IMR-90 (cell line): Measurements from ENCODE around the gene YBX2. TPM values are rescaled to one million over a fixed set of nuclear protein-coding genes. Genes with fewer than 3 reads are reported as not detected.

Source experiments
- ATAC-seq: fragments of 200-7000 bp; cut with Tn5 transposase; 2 replicates; pipeline ENCODE4 v1.9.1; 2020; ENCODE audit warnings: low read depth, mild to moderate bottlenecking, moderate library complexity
- BruUV-seq: library from RNA; stranded (reverse); fragments of 400-500 nt; replicated peaks from 2 replicates; lab custom pipeline; 2021; lab: Mats Ljungman, UMichigan
- CTCF ChIA-PET: fragments of 300-600 bp; formaldehyde crosslinking; extraction: SDS; loops from one replicate; lab custom pipeline; 2021; ENCODE audit warnings: antibody characterized with exemption; lab: Yijun Ruan, JAX
- POLR2A ChIA-PET: fragments of 300-600 bp; sonication (Branson Sonifier 250); formaldehyde crosslinking; loops from one replicate; lab custom pipeline; 2022; ENCODE audit warnings: antibody characterized with exemption; ENCODE audit not compliant: unreplicated experiment; lab: Charles Lee
- DNase-seq: peaks from one replicate; pipeline ENCODE4 v3.0.0; 2013
- H2AFZ ChIP-seq: replicated peaks from 2 replicates; pipeline ENCODE3; 2013; ENCODE audit warnings: low read length, mild to moderate bottlenecking; ENCODE audit not compliant: poor library complexity
- H2AK5ac ChIP-seq: 2 replicates; pipeline ENCODE4 v1.6.1; 2013; ENCODE audit warnings: low read depth, low read length, inconsistent platforms
- H2AK9ac ChIP-seq: replicated peaks from 2 replicates; pipeline ENCODE3; 2013; ENCODE audit warnings: mild to moderate bottlenecking, low read depth, low read length, moderate library complexity; ENCODE audit not compliant: poor library complexity
- H2BK120ac ChIP-seq: 2 replicates; pipeline ENCODE4 v1.6.1; 2013; ENCODE audit warnings: low read depth, low read length, inconsistent platforms
- H2BK15ac ChIP-seq: 3 replicates; pipeline ENCODE4 v1.6.1; 2013; ENCODE audit warnings: low read depth, low read length, inconsistent platforms
- H2BK20ac ChIP-seq: 2 replicates; pipeline ENCODE4 v1.6.1; 2013; ENCODE audit warnings: low read depth, mild to moderate bottlenecking, inconsistent platforms, low read length, moderate library complexity
- H2BK5ac ChIP-seq: 2 replicates; pipeline ENCODE4 v1.6.1; 2013; ENCODE audit warnings: mild to moderate bottlenecking, low read depth, low read length, inconsistent platforms; ENCODE audit not compliant: poor library complexity, severe bottlenecking
- H3K14ac ChIP-seq: replicated peaks from 2 replicates; pipeline ENCODE4 v1.6.1; 2013; ENCODE audit warnings: low read depth, low read length, inconsistent platforms
- H3K18ac ChIP-seq: 2 replicates; pipeline ENCODE4 v1.6.1; 2013; ENCODE audit warnings: low read depth, low read length, control low read depth
- H3K23ac ChIP-seq: 2 replicates; pipeline ENCODE4 v1.6.1; 2013; ENCODE audit warnings: low read depth, low read length, inconsistent platforms
- H3K27ac ChIP-seq: 2 replicates; pipeline ENCODE4 v1.5.1; 2013; ENCODE audit warnings: mild to moderate bottlenecking, control low read depth, low read length; ENCODE audit not compliant: insufficient read depth
- H3K27me3 ChIP-seq: 2 replicates; pipeline ENCODE4 v1.6.1; 2013; ENCODE audit warnings: low read length; ENCODE audit not compliant: control insufficient read depth, insufficient read depth
- H3K36me3 ChIP-seq: 2 replicates; pipeline ENCODE4 v1.6.1; 2013; ENCODE audit warnings: low read length, mixed read lengths; ENCODE audit not compliant: control insufficient read depth, insufficient read depth
- H3K4ac ChIP-seq: 2 replicates; pipeline ENCODE4 v1.6.1; 2013; ENCODE audit warnings: low read depth, low read length, inconsistent platforms
- H3K4me1 ChIP-seq: 2 replicates; pipeline ENCODE4 v1.6.1; 2013; ENCODE audit warnings: low read length, mixed read lengths; ENCODE audit not compliant: control insufficient read depth, insufficient read depth
- H3K4me2 ChIP-seq: 2 replicates; pipeline ENCODE4 v1.6.1; 2013; ENCODE audit warnings: low read depth, mild to moderate bottlenecking, control low read depth, low read length, moderate library complexity
- H3K4me3 ChIP-seq: 2 replicates; pipeline ENCODE4 v1.5.1; 2013; ENCODE audit warnings: low read depth, mild to moderate bottlenecking, control low read depth, low read length, moderate library complexity; ENCODE audit not compliant: insufficient read depth
- H3K56ac ChIP-seq: 2 replicates; pipeline ENCODE4 v1.6.1; 2013; ENCODE audit warnings: low read length, inconsistent platforms; ENCODE audit not compliant: insufficient read depth; ENCODE audit errors: extremely low read depth
- H3K79me1 ChIP-seq, 2 experiments: 2 replicates each; pipeline ENCODE4 v1.6.1; 2013; ENCODE audit warnings: low read length in 2 of 2, inconsistent platforms in 1 of 2, low read depth in 1 of 2
- H3K9ac ChIP-seq: 2 replicates; pipeline ENCODE4 v1.6.1; 2013; ENCODE audit warnings: low read depth, low read length, control low read depth
- H3K9me1 ChIP-seq: 2 replicates; pipeline ENCODE4 v1.6.1; 2013; ENCODE audit warnings: low read length, inconsistent platforms; ENCODE audit not compliant: insufficient read depth
- H3K9me3 ChIP-seq: 2 replicates; pipeline ENCODE4 v1.6.1; 2013; ENCODE audit warnings: low read length; ENCODE audit not compliant: control insufficient read depth, insufficient read depth
- H4K20me1 ChIP-seq: 2 replicates; pipeline ENCODE4 v1.6.1; 2013; ENCODE audit warnings: low read length, inconsistent platforms; ENCODE audit not compliant: insufficient read depth
- H4K5ac ChIP-seq: 2 replicates; pipeline ENCODE4 v1.6.1; 2013; ENCODE audit warnings: mild to moderate bottlenecking, low read depth, low read length, control low read depth
- H4K8ac ChIP-seq, 2 experiments: 2 replicates each; pipeline ENCODE4 v1.6.1; 2013; ENCODE audit warnings: low read depth in 2 of 2, low read length in 2 of 2, control low read depth in 1 of 2, inconsistent platforms in 1 of 2
- H4K91ac ChIP-seq: 2 replicates; pipeline ENCODE4 v1.6.1; 2013; ENCODE audit warnings: low read depth, low read length, inconsistent platforms; ENCODE audit not compliant: insufficient read depth
- CTCF ChIP-seq: conservative IDR thresholded peaks from 2 replicates; pipeline ENCODE4 v1.5.1; 2012; ENCODE audit warnings: mild to moderate bottlenecking, low read depth, low read length, improper control_type of control experiment
- POLR2A ChIP-seq: IDR thresholded peaks from 2 replicates; pipeline ENCODE4 v1.6.1; 2012; ENCODE audit warnings: mild to moderate bottlenecking, low read depth, low read length
- WGBS, 2 experiments: methylation state at CpG; one replicate each; pipeline versions ENCODE4 v1.1.5 to v1.1.7; 2013; ENCODE audit warnings: missing lambda C conversion rate in 2 of 2; ENCODE audit not compliant: insufficient read length in 1 of 2; ENCODE audit errors: extremely low coverage in 2 of 2; 5-methylcytosine and 5-hydroxymethylcytosine counted together
- dilution Hi-C: fragments of 300-500 bp; cut with HindIII; formaldehyde crosslinking; loops from one replicate; pipeline ENCODE4 v1.14.3; 2018; ENCODE audit warnings: low sequenced_read_pairs; ENCODE audit not compliant: unreplicated experiment
- in situ Hi-C: fragments of 300-500 bp; cut with MboI; formaldehyde crosslinking; loops from 3 replicates; pipeline ENCODE4 v1.14.3; 2019; ENCODE audit warnings: low sequenced_read_pairs, inconsistent platforms, mixed read lengths
- intact Hi-C: fragments of 100-400 bp; cut with micrococcal nuclease; formaldehyde crosslinking; loops from 2 replicates; pipeline ENCODE4 v1.10.0; 2022
- polyA plus RNA-seq, 3 experiments: library from polyadenylated mRNA; depleted of rRNA; stranded (reverse); fragments of >200 nt; gene quantifications; 2 replicates each; pipeline ENCODE4 v1.2.3, GENCODE V29; 2012; ENCODE audit warnings: low replicate concordance in 1 of 3
- total RNA-seq: library from RNA; depleted of rRNA; stranded (reverse); fragments of >200 nt; gene quantifications from 2 replicates; pipeline ENCODE4 v1.2.3, GENCODE V29; 2012

Gene YBX2
- total and polyA plus RNA-seq, 2 of the 4 experiments (the other 2 are of a cell fraction) = 0.17 TPM; not detected in 1

- dilution Hi-C loops (no loop called here), intact Hi-C loops (no loop called here), in situ Hi-C loops (no loop called here)
- Histone ChIP-seq H3K27ac (no peak within 1 kb of the TSS), H4K20me1 (no peaks in the 10 kb centered on the region), H3K56ac (no peak within 1 kb of the TSS; the same call in 1 of the 2 replicates), H3K9me1 (peaks cover 10% of the 10 kb centered on the region), H3K79me1 (no peaks in the 10 kb centered on the region), H2BK20ac (peak within 1 kb of the TSS; percentile 2), H4K91ac (peak within 1 kb of the TSS; percentile 79), H2BK120ac (peak within 1 kb of the TSS; percentile 88), H3K14ac (peak within 1 kb of the TSS; percentile 96), H3K4ac (peak within 1 kb of the TSS; percentile 77), H3K9me3 (no peaks in the 10 kb centered on the region), H3K18ac (0 out of 2 replicates have a peak within 1 kb of the TSS, but pooled peaks have one; percentile 9), H3K23ac (peak within 1 kb of the TSS; percentile 91; the same call in 1 of the 2 replicates), H4K8ac (peak within 1 kb of the TSS; percentile 78 to 98; a peak in 3 of 4 replicates), H3K36me3 (peaks cover 17% of the 10 kb centered on the region), H2AFZ (peak within 1 kb of the TSS; percentile 90), H3K27me3 (peaks cover 13% of the 10 kb centered on the region; the same call in 1 of the 2 replicates), H3K9ac (no peak within 1 kb of the TSS), H4K5ac (peak within 1 kb of the TSS; percentile 86), H3K4me3 (peak within 1 kb of the TSS; percentile 37; the same call in 1 of the 2 replicates), H3K4me1 (peaks cover 11% of the 10 kb centered on the region), H2AK9ac (peak within 1 kb of the TSS; percentile 86), H2BK15ac (peak within 1 kb of the TSS; percentile 89; the same call in 2 of the 3 replicates), H2AK5ac (peak within 1 kb of the TSS; percentile 81), H2BK5ac (no peak within 1 kb of the TSS), H3K4me2 (peak within 1 kb of the TSS; percentile 82)
- TF ChIP-seq CTCF (no peak), POLR2A (no peak)
- POLR2A ChIA-PET = no interaction called here
- ATAC-seq (no peak), DNase-seq (no peak)
- no TSS peak for BruUV-seq
- CTCF ChIA-PET = no interaction called here
- 24% methylated on average over 37 of the region's 64 CpGs; no CpG with 5 or more reads in 1 of the 2 experiments for WGBS, 2 experiments
Observed at GRCh38 chr17:7262192-7262934, 32.1 kb downstream of the YBX2 start, which contains the start of gene CLDN7. Gene CLDN7 (minus strand): TSS chr17:7262478. CDS start chr17:7262043, 435 bp downstream.
